HG02610 (cell line): ENCODE data around the gene MESP2.
A peak's percentile ranks its signal among the peaks of the same experiment; 100 is the strongest.

ENCODE experiments used
- ATAC-seq: cut with Tn5 transposase; IDR thresholded peaks from one replicate; pipeline ENCODE4 v1.9.1; 2021; ENCODE audit warnings: mild to moderate bottlenecking, moderate library complexity; ENCODE audit not compliant: unreplicated experiment

Gene MESP2

GRCh38 chr15:89776274-89777072 lies at the start of gene MESP2:
MESP2 (plus strand) TSS chr15:89776332; CDS start chr15:89776358, 26 bp downstream.
- ATAC-seq: no peak

- ATAC-seq: no peak
Measured at GRCh38 chr15:89728254-89728653, 47.9 kb upstream of the MESP2 start.

GRCh38 chr15:89731275-89731674 lies 44.9 kb upstream of the MESP2 start:
- no peak for ATAC-seq

- no peak for ATAC-seq
Measured at GRCh38 chr15:89732451-89733172, 43.5 kb upstream of the MESP2 start.

- ATAC-seq: no peak
Measured at GRCh38 chr15:89735773-89736172, 40.4 kb upstream of the MESP2 start.

- peak; percentile 61 for ATAC-seq
Measured at GRCh38 chr15:89740137-89740536, 36.0 kb upstream of the MESP2 start.

GRCh38 chr15:89743011-89743410 lies 33.1 kb upstream of the MESP2 start:
- ATAC-seq: no peak

GRCh38 chr15:89743594-89743993 lies 32.5 kb upstream of the MESP2 start:
- no peak for ATAC-seq

- ATAC-seq: no peak
Measured at GRCh38 chr15:89745131-89745530, 31.0 kb upstream of the MESP2 start.

- no peak for ATAC-seq
Measured at GRCh38 chr15:89745768-89746167, 30.4 kb upstream of the MESP2 start.

GRCh38 chr15:89746386-89746780 lies 29.7 kb upstream of the MESP2 start:
- no peak for ATAC-seq

GRCh38 chr15:89747708-89748682 lies 28.1 kb upstream of the MESP2 start:
- ATAC-seq: no peak

- ATAC-seq: no peak
Measured at GRCh38 chr15:89749054-89749453, 27.1 kb upstream of the MESP2 start.

GRCh38 chr15:89749526-89749925 lies 26.6 kb upstream of the MESP2 start:
- no peak for ATAC-seq

GRCh38 chr15:89749951-89750559 lies 26.1 kb upstream of the MESP2 start:
- peak; percentile 4 for ATAC-seq

- peak; percentile 85 for ATAC-seq
Measured at GRCh38 chr15:89750560-89751542, 25.3 kb upstream of the MESP2 start, which contains the start of gene MESP1. MESP1 (minus strand) TSS chr15:89751249; CDS start chr15:89751231, 18 bp downstream.

GRCh38 chr15:89751748-89752147 lies 24.4 kb upstream of the MESP2 start:
- ATAC-seq: no peak

GRCh38 chr15:89753855-89754254 lies 22.3 kb upstream of the MESP2 start:
- ATAC-seq: no peak
